NB4 (cell line): ENCODE measurements around the gene NECAB2.

ENCODE experiments used
- MYC ChIP-seq: IDR thresholded peaks from 2 replicates; pipeline ENCODE4 v1.6.1; 2011; ENCODE audit warnings: low read depth, low read length
- POLR2A ChIP-seq: IDR thresholded peaks from 2 replicates; pipeline ENCODE4 v1.6.1; 2011; ENCODE audit warnings: mild to moderate bottlenecking; ENCODE audit not compliant: insufficient read length; ENCODE audit errors: extremely low read depth
- TF ChIP-seq, protein P1 (sequence below): IDR thresholded peaks from one replicate; pipeline ENCODE4 v1.5.1; 2012; ENCODE audit warnings: low read depth, low read length
- TF ChIP-seq, protein P2 (sequence below): IDR thresholded peaks from 2 replicates; pipeline ENCODE4 v1.6.1; 2011; ENCODE audit warnings: low read depth, low read length

DNA sequence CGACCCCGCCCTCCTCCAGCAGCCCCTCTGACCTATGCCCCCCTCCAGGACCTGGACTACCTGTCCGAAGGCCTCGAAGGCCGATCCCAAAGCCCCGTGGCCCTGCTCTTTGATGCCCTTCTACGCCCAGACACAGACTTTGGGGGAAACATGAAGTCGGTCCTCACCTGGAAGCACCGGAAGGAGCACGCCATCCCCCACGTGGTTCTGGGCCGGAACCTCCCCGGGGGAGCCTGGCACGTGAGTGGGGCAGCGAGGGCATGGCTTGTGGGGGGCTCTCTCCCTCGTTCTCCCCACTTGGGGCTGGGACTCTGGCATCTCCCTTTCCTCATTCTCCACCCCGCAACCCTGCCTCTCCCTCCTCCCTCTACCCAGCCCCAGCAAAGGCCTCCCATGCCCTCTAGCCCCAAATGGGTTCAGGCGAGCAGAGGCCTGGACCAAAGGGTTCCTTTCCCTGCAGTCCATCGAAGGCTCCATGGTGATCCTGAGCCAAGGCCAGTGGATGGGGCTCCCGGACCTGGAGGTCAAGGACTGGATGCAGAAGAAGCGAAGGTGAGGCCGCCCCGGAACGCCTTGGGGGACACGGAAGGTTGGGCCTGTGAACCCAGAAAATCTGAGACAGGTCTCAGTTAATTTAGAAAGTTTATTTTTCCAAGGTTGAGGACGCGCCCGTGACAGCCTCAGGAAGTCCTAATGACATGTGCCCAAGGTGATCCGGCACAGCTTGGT lies 7.4 kb upstream of the NECAB2 start:
- TF ChIP-seq, protein P1, sequence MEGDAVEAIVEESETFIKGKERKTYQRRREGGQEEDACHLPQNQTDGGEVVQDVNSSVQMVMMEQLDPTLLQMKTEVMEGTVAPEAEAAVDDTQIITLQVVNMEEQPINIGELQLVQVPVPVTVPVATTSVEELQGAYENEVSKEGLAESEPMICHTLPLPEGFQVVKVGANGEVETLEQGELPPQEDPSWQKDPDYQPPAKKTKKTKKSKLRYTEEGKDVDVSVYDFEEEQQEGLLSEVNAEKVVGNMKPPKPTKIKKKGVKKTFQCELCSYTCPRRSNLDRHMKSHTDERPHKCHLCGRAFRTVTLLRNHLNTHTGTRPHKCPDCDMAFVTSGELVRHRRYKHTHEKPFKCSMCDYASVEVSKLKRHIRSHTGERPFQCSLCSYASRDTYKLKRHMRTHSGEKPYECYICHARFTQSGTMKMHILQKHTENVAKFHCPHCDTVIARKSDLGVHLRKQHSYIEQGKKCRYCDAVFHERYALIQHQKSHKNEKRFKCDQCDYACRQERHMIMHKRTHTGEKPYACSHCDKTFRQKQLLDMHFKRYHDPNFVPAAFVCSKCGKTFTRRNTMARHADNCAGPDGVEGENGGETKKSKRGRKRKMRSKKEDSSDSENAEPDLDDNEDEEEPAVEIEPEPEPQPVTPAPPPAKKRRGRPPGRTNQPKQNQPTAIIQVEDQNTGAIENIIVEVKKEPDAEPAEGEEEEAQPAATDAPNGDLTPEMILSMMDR, result no peak
- no peak for TF ChIP-seq POLR2A
- TF ChIP-seq, protein P2, sequence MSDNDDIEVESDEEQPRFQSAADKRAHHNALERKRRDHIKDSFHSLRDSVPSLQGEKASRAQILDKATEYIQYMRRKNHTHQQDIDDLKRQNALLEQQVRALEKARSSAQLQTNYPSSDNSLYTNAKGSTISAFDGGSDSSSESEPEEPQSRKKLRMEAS, result no peak
- no peak for TF ChIP-seq MYC
